ENCODE data around the gene UTS2R.
"Not testable (repeated sequence)": the region's sequence is repeated elsewhere in the genome, so short reads cannot be mapped to it uniquely, and the experiment has no call there.

The UTS2R gene

GRCh38 chr17:82411396-82412053 lies 40.0 kb downstream of the UTS2R start:
- no peak for DNase-seq

GRCh38 chr17:82412081-82412480 lies 40.5 kb downstream of the UTS2R start:
- DNase-seq, result not testable (repeated sequence)

DNA sequence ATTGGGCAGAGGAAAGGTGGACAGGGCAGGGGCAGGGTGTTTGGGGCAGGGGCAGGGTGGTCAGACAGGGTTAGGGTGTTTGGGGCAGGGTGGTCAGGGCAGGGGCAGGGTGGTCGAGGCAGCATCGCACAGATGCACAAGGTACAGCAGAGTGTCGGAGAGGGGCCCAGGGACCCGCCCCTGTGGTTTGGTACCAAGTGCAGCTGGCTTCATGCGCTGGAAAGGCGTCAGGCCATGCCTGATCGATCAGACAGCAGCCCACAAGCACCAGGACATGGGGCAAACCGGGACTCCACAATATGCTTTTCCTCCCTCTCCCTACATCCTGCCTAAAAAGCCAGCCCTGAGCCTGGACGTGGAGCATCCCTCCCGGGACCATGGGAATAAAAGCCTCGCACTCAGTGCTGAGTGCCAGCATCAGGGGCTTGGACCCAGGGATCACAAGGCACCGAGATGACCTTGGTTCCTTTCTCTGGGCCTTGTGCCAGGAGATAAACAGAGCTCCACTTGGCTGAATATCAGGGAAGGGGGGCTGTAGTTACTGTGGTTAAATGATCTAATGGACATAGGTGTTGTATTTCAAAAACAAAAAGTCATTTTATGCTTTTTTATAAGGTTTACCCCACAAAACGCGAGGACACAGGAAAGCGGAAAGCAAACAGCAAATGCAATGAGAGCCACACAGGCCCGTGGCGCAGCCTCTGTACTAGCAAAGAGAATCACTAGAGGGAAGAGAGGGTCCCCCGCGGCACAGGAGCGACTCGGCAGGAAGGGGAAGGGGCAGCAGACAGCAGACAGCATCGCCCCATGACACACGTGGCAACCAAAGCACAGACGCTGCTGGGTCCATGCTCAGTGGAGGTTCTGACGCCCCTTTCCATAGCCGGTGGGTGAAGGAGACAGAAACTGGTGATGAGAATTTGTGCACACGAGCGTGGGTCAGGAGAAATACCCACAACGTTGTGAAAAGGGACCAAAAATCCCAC lies 41.3 kb downstream of the UTS2R start:
- no peak for DNase-seq

GRCh38 chr17:82414548-82415281 lies 43.1 kb downstream of the UTS2R start:
- no peak for DNase-seq

DNA sequence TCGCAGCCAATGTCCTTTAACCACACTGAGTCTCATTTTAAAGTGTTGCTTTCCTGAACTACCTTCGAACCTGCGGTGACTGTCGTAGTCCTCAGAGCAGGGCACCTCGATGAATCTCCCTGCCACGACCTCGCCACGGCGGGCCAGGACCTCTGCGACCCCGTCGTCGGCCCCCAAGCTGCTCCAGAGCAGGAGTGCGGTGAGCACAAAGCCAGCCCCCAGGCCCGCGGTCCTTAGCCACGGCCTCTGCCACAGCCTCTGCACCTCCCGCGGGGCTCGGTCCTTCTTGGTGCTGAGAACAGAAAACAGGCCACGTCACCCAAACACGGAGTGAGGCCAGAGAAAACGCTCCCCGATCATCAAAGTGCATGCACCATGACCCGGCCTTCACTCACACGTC lies 43.8 kb downstream of the UTS2R start:
- no peak for DNase-seq

- DNase-seq, result no peak
Measured at GRCh38 chr17:82415786-82416185, 44.2 kb downstream of the UTS2R start.

- no peak for DNase-seq
Measured at GRCh38 chr17:82416264-82416663, 44.7 kb downstream of the UTS2R start.

- no peak for DNase-seq
Measured at GRCh38 chr17:82416771-82417170, 45.2 kb downstream of the UTS2R start.

DNA sequence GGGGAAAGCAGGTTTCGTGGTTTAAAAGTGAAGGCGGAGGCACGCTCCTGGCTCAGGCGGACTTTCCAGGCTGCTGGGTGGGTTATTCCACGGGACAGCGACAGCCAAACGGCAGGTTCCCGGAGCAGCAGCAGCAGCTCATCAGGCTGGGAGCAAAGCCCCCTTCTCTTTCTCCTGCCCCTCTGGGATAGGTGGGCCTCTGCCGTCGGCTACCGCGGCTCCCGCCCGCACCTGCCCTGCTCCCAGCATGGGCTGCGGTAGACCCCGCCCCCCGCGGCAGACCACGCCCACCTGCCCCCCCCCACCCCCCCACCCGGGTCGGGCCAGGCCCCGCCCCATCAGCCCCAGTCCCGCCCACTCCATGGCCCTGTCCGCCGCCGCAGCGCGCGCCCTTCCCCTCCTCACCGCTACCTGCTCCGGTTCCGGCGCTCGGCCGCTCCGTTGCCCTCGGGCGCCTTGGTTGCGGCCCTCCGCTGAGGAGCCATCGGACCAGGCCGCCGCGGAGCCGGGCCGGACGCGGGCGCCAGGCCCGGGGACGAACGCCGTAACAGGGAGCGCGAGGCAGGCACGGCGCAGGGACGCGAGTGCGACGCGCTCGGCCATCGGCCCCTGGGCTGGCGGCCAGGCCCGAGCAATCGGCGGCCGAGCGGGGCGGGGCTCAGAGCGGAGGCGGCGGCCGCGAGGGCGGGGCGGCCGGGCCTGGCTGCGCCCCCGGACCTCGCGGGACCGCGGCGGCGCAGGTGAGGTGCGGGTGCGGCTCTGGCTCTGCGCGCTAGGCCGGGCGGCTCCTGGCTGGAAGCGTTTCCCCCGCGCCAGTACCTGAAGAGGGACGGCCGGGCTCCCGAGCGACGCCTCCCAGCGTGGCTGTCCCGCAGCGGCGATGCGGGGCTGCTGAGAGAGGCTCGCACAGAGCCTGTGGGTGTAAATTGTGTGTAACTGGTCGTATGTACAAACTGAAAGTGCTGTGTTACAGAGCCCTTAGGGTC lies 46.7 kb downstream of the UTS2R start, which contains the start of the genes HEXD and OGFOD3:
HEXD (plus strand) TSS at position 347 of the 986 bp plus-strand sequence. CDS start 1,453 bp downstream, outside the sequence.
OGFOD3 (minus strand) TSS at position 586 of the 986 bp plus-strand sequence; CDS start at position 485, 101 bp downstream.
- DNase-seq, result peak; percentile 18

- DNase-seq, result no peak
Measured at GRCh38 chr17:82419540-82419939, 48.0 kb downstream of the UTS2R start.

DNA sequence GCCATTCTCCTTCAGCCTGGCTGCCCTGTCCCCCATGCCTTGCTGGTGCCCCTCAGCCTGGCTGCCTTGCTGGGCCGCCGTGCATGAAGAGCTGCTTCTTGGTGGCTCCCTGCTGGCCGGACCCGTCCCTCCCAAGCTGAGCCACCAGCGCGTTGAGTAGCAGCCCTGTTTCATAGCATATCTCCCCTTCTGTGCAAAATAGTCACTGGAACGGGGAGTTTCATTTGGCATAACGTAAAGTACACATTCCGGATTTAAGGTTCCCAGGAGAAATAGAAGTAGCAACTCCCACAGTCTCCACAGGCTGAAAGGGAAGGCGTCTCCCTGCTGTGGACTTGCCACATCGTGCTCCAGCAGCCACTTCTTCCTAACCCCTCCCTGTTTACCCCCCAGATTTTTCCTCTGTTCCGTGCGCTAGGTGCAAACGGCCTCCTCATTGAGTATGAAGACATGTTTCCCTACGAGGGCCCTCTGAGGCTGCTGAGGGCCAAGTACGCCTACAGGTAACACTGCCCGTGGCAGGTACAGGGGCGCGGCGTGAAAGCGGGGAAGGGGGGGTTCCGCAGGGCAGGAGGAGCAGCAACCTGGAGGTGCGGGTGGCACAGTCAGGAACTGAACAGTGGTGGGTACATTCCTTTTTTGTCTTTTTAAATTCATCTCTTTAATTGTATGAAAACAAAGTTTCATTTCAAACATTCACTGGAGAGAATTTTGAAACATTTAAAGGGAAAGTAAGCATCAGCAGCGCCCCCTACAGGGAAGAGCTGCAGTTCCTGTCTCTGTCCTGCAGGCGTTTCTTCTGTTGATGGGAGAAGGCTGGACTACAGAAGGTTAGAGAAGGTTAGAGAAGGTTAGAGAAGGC lies 52.7 kb downstream of the UTS2R start:
- DNase-seq, result no peak

DNA sequence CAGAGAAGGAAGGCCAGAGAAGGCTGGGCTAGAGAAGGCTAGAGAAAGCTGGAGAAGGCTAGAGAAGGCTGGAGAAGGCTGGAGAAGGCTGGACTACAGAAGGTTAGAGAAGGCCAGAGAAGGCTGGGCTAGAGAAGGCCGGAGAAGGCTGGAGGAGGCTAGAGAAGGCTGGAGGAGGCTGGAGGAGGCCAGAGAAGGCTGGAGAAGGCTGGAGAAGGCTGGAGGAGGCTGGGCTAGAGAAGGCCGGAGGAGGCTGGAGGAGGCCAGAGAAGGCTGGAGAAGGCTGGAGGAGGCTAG lies 53.2 kb downstream of the UTS2R start:
- no peak for DNase-seq
